NB4 (cell line): ENCODE results near the gene NFYC.
"Not testable (repeated sequence)": the region's sequence is repeated elsewhere in the genome, so short reads cannot be mapped to it uniquely, and the experiment has no call there.

Experiments used
- DNase-seq: peaks from one replicate; pipeline ENCODE4 v3.0.0; 2010; ENCODE audit warnings: low read depth
- H3K4me3 ChIP-seq: one replicate; pipeline ENCODE4 v1.5.1; 2011; ENCODE audit warnings: mild to moderate bottlenecking, low read depth, low read length, moderate library complexity
- MYC ChIP-seq: IDR thresholded peaks from 2 replicates; pipeline ENCODE4 v1.6.1; 2011; ENCODE audit warnings: low read depth, low read length
- POLR2A ChIP-seq: IDR thresholded peaks from 2 replicates; pipeline ENCODE4 v1.6.1; 2011; ENCODE audit warnings: mild to moderate bottlenecking; ENCODE audit not compliant: insufficient read length; ENCODE audit errors: extremely low read depth
- TF ChIP-seq, protein P1 (sequence below): IDR thresholded peaks from one replicate; pipeline ENCODE4 v1.5.1; 2012; ENCODE audit warnings: low read depth, low read length
- TF ChIP-seq, protein P2 (sequence below): IDR thresholded peaks from 2 replicates; pipeline ENCODE4 v1.6.1; 2011; ENCODE audit warnings: low read depth, low read length

The NFYC gene

DNA sequence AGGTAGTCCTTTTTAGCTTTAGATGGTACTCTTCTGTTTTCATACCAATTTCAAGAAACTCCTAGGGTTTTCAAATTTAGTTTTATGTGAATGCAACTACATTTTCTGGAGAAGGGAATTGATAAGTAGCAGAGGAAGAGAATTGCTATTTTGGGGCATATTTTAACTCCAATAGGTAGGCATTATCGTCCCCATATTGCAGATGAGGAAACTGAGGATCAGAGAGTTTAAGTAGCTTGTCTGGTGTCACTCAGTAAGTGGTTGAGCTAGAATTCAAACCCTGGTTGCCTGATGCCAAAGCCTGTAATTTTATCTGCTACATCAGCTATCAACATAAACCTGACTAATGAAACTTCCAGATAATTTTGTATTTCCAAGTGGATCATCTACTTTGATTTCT lies 1.9 kb downstream of the NFYC start:
- TF ChIP-seq MYC (no peak), POLR2A (no peak)
- TF ChIP-seq, protein P1, sequence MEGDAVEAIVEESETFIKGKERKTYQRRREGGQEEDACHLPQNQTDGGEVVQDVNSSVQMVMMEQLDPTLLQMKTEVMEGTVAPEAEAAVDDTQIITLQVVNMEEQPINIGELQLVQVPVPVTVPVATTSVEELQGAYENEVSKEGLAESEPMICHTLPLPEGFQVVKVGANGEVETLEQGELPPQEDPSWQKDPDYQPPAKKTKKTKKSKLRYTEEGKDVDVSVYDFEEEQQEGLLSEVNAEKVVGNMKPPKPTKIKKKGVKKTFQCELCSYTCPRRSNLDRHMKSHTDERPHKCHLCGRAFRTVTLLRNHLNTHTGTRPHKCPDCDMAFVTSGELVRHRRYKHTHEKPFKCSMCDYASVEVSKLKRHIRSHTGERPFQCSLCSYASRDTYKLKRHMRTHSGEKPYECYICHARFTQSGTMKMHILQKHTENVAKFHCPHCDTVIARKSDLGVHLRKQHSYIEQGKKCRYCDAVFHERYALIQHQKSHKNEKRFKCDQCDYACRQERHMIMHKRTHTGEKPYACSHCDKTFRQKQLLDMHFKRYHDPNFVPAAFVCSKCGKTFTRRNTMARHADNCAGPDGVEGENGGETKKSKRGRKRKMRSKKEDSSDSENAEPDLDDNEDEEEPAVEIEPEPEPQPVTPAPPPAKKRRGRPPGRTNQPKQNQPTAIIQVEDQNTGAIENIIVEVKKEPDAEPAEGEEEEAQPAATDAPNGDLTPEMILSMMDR: no peak
- no peak for DNase-seq
- H3K4me3 ChIP-seq: peak overlapping the region; percentile 90

DNA sequence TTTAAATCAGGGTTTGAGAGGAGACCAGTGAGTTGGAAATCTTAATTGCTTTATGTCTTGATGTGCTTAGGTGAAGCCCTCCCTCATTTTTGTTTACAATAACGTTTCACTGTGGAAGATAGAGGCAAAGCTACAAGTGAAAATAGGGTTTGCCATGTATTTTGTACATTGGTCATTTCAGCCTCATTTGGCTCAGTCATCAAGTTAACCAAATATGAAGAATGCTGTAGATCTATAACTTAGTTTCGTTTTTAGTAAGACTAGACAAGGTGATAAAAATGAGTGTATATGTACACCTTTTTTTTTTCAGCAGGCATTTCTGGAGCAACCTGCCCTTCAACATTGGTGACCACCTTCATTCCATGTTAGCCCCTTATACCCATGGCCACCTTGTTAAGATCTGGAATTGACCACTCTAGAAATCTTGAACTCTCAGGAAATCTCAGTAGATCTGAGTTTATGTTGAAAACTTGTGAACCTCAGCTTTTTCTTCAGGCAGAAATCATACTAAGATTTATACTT lies 2.9 kb downstream of the NFYC start:
- no peak for DNase-seq
- H3K4me3 ChIP-seq: no peak overlapping the region
- TF ChIP-seq, protein P2, sequence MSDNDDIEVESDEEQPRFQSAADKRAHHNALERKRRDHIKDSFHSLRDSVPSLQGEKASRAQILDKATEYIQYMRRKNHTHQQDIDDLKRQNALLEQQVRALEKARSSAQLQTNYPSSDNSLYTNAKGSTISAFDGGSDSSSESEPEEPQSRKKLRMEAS: no peak
- TF ChIP-seq MYC: no peak
- TF ChIP-seq, protein P1: no peak
- TF ChIP-seq POLR2A: no peak

DNA sequence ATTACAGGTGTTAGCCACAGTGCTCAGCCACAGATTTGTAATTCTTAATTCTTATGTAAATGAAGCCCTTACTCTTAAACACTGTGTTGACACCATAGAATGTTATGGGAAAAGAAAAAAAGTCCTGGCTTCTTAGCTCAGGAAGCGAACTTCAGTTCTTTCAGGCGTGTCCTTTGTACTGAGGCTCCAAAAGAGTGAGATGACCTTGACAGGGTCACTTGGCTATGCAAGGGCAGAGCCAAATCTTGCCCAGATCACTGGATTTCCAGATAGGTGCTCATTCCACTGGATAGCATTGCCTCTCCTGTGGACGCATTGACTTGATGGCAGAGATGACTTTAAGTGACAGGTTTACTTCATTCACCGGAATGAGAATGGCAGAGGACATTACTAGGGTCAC lies 4.8 kb downstream of the NFYC start:
- TF ChIP-seq MYC (no peak), POLR2A (no peak)
- TF ChIP-seq, protein P2: no peak
- TF ChIP-seq, protein P1: no peak
- no peak for DNase-seq
- H3K4me3 ChIP-seq: no peak overlapping the region

DNA sequence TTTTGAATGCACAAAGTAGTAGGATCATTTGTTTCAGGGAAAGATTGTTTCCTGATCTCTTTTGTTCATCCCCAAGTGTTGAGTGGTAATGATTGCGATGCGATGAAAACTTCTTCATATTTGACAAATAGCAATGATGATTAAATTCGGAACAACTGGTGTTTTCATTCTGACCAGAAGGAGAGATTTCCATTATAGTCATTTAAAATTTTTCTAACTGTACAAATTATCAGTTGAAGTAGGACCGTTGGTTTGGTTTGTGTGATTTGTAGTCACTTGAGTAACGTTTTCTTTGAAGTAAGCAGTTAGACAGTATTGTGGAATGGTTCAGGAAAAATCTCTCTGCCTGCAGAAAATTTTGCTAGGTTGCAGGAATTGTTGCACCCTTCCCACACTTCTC lies 5.9 kb downstream of the NFYC start:
- no peak for TF ChIP-seq MYC
- TF ChIP-seq, protein P2: no peak
- TF ChIP-seq, protein P1: no peak
- TF ChIP-seq POLR2A: no peak

DNA sequence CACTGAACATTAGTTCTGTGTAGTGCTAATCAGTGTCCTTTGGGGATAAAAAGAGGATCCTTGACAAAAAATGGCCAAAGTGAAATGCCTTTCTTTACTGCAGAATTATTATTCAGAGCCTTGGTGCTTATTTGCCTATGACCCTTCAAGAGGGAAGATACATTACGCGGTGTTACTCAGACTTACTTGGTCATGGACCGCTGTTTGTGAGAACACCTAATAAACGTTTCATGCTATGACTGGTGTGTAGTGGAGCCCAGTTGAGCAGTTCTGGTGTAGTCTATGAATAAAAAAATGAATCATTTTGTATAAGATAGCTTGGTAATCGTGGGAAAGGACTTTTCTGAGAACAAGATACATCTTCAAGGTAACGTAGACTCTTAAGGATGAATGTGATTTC lies 8.3 kb downstream of the NFYC start:
- TF ChIP-seq POLR2A: no peak
- TF ChIP-seq, protein P1: no peak
- no peak for TF ChIP-seq MYC
- TF ChIP-seq, protein P2: no peak
- no peak overlapping the region for H3K4me3 ChIP-seq
- no peak for DNase-seq

More for the DNA sequence above, 5.9 kb downstream of the NFYC start:
- H3K4me3 ChIP-seq: no peak overlapping the region
- no peak for DNase-seq

DNA sequence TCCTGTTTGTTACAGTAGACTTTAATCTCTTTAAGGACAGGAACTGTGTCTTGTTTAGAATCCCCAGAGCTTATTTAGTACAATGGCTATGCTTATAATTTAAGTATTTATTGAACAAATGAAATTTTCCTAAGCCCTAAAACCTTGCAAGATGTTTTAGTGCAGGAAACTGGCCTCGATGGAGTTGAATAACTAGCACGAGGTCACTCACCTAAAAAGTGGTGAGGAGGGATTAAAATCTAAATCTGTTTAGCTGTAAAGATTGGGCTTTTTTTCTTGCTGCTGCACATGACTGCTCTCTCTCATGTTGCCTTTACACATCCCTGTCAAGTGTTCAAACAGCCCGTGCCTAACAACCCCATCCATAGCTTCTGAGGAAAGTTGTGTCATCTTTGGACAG lies 10.2 kb downstream of the NFYC start:
- TF ChIP-seq, protein P1: no peak
- TF ChIP-seq, protein P2: no peak
- TF ChIP-seq MYC (no peak), POLR2A (no peak)
- H3K4me3 ChIP-seq: no peak overlapping the region
- no peak for DNase-seq

DNA sequence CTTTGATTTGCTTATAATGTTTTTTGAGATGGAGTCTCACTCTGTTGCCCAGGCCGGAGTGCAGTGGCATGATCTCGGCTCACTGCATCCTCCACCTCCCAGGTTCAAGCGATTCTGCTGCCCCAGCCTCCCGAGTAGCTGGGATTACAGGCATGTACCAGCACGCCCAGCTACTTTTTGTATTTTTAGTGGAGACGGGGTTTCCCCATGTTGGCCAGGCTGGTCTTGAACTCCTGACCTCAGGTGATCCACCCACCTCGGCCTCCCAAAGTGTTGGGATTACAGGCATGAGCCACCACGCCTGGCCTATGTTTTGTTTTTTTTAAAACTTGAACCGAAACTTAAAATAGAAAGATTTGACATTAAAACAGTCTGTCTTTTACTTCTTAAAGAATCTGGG lies 11.3 kb downstream of the NFYC start:
- DNase-seq, H3K4me3 ChIP-seq: not testable (repeated sequence)
